Left forelimb (tissue), 1 donor: ENCODE results near the gene THEM5.
"Not testable (repeated sequence)": the region's sequence is repeated elsewhere in the genome, so short reads cannot be mapped to it uniquely, and the experiment has no call there.

Experiments used
- DNase-seq: peaks from one replicate; pipeline ENCODE4 v3.0.0-alpha.2; 2018; ENCODE audit warnings: low spot score

The THEM5 gene

GRCh38 chr1:151867765-151868411 is 14.4 kb upstream of the THEM5 start:
- no peak for DNase-seq

DNA sequence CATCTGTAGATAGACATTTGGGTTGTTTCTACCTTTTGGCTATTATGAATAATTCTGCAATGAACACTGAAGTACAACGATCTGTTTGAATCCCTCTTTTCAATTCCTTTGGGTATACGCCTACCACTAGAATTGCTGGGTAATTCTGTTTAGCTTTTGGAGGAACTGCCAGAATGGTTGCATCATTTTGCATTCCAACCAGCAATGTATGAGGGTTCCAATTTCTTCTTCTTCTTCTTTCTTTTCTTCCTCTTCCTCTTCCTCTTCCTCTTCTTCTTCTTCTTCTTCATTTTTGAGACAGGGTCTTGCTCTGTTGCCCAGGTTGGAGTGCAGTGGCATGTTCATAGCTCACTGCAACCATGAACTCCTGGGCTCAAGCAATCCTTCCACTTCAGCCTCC is 13.8 kb upstream of the THEM5 start:
- no peak for DNase-seq

- DNase-seq = no peak
Measured at GRCh38 chr1:151864411-151864810, 10.9 kb upstream of the THEM5 start.

DNA sequence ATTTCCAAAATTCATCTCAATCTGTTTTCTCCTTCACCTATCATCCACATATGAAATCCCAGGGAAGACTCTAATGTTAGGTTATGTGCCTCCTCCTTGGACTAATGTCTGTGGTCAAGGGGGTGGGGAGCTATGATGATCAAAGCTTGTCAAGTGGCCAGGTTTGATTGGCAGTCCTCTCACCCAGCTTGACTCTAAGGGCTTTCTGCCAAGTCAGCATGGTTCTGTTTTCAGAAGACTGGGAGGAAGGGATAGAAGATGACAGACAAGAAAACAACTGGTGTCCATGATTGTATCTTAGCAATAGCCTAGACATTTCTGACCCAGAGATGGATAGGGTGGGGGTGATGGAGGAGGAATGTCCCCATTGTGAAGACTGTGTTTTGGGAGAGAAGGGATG is 9.1 kb upstream of the THEM5 start:
- DNase-seq = no peak

DNA sequence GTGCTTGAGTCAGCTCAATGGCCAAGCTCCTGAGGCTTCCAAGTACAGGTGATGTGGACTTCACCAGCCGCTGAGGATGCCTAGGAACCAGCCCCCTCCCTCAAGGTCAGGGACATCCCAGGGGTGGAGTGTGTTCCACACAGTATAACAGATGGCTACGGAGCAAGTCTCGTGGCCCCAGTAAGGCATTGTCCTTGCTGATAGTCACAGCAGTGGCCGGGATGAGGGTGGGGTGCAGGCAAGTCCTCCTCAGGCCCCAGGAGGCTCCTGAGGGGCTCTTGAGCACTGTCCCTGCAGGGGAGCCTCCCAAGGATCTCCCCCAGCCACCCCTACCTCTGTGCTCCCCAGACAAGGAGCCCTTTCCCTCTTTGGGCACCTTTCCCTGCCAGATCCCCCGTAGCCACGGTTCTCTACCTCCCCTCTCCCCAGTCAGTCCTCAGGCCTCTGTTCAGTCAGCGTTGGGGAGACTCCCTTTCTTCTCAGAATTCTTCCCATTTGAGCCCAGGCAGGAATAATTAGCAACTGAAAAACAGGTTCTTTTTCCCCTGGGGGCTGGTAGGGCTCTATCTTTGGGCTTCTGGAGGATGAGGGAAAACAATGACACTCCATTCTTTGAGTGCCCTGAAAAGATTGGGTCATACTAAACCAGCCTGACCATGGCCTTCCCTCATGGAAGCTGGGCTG is 7.1 kb upstream of the THEM5 start:
- no peak for DNase-seq

GRCh38 chr1:151859891-151860293 is 6.4 kb upstream of the THEM5 start:
- DNase-seq = no peak

GRCh38 chr1:151858886-151859665 is 5.6 kb upstream of the THEM5 start:
- DNase-seq = no peak

DNA sequence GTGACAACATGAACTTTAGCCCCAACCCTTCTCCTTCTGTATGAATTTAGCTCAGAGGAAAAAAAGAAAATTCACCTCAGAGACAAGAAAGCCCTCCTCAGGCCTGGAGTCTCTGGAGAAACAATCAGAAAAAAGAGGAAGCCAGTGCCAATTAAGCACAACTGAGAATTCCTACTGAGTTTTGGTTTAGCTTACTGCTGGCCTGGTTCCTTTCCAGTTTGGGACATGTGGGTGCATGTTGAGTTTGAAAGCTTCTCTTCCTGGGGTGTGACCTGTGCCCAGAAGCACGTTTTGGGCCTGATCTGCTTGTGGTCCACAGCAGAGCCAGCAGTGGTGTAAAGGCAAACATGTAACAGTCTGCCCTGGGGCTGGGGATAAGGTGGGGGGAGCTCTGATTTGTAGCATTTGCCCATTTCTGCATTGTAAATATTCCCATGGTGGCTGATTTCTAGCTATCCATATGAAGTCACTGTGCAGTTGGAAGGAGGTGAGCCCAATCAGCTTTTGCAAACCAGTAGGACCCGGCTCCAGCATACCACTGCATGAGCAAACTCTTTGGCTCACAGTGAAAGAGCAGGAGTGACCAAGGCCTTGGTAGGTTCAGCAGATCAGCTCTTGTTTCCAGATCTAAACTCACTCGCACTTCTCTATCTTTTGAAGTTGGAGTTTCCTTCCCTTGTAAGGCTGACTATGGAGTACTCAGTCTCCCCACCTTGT is 4.7 kb upstream of the THEM5 start:
- DNase-seq = no peak

GRCh38 chr1:151855933-151856332 is 2.4 kb upstream of the THEM5 start:
- DNase-seq = no peak

DNA sequence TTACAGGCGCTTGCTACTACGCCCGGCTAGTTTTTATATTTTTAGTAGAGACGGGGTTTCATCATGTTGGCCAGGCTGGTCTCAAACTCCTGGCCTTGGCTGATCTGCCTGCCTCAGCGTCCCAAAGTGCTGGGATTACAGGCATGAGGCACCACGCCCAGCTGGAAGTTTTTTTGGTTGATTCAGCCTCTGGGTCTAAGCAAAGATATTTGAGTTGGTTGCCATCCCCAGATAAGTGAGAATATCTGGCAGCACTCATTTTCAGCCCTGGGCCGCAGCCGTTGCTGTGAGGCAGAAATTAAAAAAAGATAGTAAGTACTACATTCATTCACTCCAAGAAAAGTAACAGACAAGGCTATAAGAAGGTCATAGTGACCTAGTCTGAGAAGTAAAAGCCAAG is 2.0 kb upstream of the THEM5 start:
- not testable (repeated sequence) for DNase-seq

DNA sequence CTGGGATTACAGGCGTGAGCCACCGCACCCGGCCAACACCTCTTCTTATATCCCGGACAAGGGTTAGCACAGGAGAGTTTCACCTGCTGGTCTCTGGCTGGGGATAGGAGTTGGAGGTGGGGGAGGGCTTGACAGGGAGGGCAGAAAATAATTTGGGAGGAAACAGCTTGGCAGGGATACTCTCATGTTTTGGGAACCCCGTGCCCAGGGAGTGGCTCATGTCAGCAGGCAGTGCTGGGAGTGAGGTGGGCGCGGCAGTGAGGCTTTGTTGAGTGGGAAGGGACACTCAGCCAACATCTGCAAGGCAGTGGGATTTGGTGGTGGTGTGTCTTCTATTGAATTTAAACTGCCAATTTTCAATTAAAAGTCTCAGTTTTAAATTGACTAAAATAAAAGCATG is 1.1 kb upstream of the THEM5 start:
- DNase-seq = no peak

DNA sequence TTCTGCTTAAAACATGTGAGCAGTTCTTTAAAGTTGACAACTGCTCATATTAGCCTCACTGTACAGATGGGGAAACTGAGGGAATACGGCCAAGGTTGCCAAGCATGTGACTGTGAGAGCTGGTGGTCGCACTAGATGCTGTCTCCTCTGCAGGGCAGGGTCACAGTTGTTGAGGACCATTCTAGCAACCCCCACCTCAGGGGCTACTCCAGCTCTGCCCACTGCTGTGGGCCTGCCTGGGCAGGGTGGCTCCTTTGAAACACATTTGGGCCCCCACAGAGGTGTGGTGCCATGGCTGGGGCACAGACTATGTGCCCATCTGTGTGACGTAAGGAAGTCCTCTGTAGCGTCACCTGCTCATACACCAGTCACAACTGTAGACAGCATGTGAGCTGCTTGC is 779 bp downstream of the THEM5 start:
- no peak for DNase-seq

DNA sequence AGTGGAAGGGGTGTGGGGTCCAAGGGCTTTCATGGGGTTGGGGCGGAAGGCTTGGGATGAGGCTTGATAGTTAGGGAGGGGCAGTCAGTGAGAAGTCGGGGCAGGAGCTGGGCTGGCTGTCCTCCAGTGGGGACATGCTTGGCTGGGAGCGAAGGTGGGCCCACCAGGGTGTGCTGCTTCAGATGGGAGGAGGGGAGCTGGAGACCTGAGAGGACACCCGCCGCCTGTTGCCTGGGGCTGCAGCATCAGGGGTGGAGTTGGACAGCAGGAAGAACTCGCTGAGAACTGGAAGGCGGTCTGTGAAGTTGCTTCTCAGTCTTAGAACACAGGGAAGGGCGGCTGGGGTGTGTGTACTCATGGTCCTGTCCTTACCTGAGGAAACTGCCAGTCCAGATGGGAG is 1.6 kb downstream of the THEM5 start:
- DNase-seq = no peak

DNA sequence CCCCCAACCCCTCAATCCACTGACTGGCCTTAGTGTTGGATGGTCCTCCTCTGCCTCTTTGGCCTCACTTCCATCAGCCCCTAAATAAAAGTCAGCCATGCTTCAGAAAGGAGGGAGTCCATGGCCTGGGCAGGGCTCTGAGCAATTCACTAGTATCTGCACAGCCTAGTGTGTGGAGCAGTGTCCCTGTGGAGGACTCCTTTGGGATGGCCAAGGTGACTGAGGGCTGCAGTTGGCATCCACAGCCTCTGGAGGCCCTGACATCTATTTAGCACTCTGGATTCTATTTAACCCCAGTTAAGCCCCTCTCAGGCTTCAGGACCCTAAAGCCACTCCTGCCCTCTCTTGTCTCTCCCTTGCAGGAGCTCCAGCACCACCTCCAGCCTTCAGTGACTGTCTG is 3.6 kb downstream of the THEM5 start:
- DNase-seq = no peak

DNA sequence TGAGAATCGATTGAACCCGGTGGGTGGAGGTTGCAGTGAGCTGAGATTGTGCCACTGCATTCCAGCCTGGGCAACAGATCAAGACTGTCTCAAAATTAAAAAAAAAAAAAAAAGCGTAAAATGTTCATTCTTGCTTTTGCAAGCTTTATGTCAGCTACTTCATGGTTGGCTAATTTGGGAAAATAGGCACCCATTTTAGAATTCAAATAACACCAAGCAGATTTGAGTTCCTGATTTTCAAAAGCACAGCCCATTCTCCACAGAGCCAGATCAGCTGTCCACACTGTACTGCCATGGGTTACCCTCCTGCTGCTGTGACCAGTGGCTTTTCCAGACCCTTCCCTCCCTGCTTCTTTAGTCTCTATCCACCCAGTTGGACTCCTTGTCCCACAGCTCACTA is 4.4 kb downstream of the THEM5 start:
- DNase-seq = no peak

GRCh38 chr1:151847867-151848596 is 5.5 kb downstream of the THEM5 start:
- DNase-seq = peak; percentile 40

DNA sequence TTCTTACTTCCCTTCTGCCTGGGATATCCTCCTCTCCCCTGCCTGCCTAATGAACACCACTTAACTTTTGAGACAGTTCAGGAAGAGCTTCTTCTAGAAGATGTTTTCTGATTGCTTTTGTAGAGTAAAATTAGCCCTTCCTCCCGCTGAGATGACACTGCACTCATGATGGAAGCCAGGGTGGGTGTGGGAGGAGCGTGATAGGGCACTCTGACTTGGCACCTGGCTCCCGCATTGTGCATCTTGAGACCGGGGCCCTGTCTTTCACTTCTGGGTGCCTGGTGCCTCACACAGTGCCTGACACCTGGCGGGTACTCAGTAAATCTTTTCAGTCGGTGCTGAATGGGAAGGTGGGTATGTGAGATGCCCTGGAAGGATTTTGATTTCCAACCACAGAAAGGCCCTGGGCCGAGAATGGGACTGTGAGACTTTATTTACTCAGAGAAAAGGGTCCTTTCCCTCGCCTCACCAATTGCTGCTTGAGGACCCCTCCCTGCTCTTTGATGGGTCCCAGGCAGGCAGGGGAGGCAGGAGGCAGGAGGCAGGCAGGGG is 6.8 kb downstream of the THEM5 start:
- peak; percentile 53 for DNase-seq

DNA sequence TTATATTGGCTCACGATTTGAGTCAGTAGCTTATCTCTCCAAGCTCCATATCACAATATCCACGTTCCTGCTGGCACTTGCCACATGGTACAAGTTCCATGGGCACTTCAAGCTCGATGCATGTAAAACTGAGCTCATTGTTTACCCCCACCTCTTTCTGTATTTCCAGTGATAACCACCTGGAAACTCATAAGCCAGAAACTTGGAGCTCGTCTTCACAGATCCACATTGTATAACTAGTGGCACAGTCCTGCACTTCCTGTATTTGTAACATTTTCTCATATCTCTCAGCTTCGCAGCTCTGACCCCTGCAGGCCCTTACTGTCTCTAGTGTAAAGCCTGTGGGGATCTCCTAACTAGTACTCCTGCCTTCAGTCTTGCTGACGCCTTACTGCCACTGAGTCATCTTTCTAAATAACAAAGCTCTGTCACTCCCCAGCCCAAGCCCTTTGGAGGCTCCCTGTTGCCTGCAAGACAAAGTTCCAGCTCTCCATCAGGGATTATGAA is 7.4 kb downstream of the THEM5 start:
- DNase-seq = peak; percentile 25

DNA sequence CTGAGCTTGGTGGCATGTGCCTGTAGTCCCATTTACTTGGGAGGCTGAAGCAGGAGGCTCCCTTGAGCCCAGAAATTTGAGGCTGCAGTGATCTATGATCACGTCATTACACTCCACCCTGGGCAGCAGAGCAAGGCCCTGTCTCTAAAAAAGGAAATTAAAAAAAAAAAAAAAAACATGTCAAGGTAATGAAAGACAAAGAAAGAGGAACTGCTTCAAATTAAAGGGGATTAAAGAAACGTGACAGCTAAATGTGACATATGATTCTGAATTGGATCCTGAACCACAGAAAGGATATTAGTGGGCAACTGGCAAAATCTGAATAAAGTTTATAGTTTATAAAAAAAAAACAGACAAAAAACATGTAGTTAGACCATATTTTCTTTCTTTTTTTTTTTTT is 10.1 kb downstream of the THEM5 start:
- DNase-seq = no peak

GRCh38 chr1:151841141-151841540 is 12.4 kb downstream of the THEM5 start:
- DNase-seq = no peak

- no peak for DNase-seq
Measured at GRCh38 chr1:151840421-151840820, 13.1 kb downstream of the THEM5 start.
